ENCODE results near the gene BCL11B.

The BCL11B gene

GRCh38 chr14:99270458-99271220 lies 1.4 kb downstream of the BCL11B start:
- TF ChIP-seq CTCF (IDR thresholded peaks at IDR 0.05): no peak

- no peak for TF ChIP-seq CTCF (IDR thresholded peaks at IDR 0.05)
Measured at GRCh38 chr14:99268810-99269707, 2.9 kb downstream of the BCL11B start.

- TF ChIP-seq CTCF (IDR thresholded peaks at IDR 0.05): no peak
Measured at GRCh38 chr14:99267837-99268781, 3.9 kb downstream of the BCL11B start.

- TF ChIP-seq CTCF (IDR thresholded peaks at IDR 0.05): no peak
Measured at GRCh38 chr14:99267381-99267780, 4.6 kb downstream of the BCL11B start.

- TF ChIP-seq CTCF (IDR thresholded peaks at IDR 0.05): peak; percentile 99
Measured at GRCh38 chr14:99266181-99267178, 5.5 kb downstream of the BCL11B start.

GRCh38 chr14:99265571-99265970 lies 6.4 kb downstream of the BCL11B start:
- TF ChIP-seq CTCF (IDR thresholded peaks at IDR 0.05): no peak

All from LNCAP (cell line).